ENCODE results near the gene LRMDA. TPM values are rescaled to one million over a fixed set of nuclear protein-coding genes. Genes with fewer than 3 reads are reported as not detected.
A peak's percentile ranks its signal among the peaks of the same experiment; 100 is the strongest.

LRMDA gene
- total and polyA plus RNA-seq, 2 of the 13 experiments (the other 11 are each of a cell fraction or from before 2014, with no cell fraction given): 13.4 to 22.0 TPM

- TF ChIP-seq, protein P1, sequence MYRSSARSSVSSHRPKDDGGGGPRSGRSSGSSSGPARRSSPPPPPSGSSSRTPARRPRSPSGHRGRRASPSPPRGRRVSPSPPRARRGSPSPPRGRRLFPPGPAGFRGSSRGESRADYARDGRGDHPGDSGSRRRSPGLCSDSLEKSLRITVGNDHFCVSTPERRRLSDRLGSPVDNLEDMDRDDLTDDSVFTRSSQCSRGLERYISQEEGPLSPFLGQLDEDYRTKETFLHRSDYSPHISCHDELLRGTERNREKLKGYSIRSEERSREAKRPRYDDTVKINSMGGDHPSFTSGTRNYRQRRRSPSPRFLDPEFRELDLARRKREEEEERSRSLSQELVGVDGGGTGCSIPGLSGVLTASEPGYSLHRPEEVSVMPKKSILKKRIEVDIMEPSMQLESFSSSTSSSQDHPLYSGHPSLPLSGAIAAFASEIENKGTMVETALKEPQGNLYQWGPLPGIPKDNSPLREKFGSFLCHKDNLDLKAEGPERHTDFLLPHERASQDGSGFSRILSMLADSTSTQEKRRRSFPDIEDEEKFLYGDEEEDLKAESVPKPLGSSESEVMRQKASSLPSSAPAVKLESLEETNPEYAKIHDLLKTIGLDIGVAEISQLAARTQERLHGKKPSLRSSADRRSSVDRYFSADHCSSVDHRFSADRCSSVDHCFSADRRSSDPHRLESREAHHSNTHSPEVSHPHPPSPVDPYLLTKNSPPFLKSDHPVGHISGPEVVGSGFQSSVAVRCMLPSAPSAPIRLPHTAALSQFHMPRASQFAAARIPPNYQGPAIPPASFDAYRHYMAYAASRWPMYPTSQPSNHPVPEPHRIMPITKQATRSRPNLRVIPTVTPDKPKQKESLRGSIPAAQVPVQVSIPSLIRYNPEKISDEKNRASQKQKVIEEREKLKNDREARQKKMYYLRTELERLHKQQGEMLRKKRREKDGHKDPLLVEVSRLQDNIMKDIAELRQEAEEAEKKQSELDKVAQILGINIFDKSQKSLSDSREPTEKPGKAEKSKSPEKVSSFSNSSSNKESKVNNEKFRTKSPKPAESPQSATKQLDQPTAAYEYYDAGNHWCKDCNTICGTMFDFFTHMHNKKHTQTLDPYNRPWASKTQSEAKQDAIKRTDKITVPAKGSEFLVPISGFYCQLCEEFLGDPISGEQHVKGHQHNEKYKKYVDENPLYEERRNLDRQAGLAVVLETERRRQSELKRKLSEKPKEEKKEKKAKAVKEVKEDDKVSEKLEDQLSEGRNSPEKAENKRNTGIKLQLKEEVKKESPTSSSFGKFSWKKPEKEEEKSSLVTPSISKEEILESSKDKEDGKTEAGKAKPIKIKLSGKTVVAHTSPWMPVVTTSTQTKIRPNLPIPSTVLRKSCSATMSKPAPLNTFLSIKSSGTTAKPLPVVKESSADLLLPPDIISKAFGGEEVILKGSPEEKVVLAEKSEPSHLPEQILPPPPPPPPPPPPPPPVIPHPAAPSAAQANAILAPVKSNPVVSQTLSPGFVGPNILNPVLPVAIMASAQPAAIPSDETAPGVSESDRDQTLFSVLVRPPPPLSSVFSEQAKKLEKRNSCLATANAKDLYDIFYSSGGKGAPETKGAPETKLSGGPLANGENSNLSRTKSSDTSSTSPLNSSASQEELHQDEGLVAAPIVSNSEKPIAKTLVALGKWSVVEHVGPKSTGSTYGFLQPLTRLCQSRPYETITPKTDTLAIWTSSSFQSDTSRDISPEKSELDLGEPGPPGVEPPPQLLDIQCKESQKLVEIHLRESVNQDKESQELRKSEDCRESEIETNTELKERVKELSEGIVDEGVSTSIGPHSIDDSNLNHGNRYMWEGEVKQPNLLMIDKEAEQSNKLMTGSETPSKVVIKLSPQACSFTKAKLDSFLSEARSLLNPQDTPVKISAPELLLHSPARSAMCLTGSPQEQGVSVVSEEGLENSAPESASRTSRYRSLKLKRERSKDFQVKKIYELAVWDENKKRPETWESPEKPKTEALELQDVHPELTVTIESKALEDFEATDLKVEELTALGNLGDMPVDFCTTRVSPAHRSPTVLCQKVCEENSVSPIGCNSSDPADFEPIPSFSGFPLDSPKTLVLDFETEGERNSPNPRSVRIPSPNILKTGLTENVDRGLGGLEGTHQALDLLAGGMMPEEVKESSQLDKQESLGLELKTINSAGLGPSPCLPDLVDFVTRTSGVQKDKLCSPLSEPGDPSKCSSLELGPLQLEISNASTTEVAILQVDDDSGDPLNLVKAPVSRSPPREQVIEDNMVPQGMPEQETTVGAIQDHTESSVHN (CRISPR knock-in tag; IDR thresholded peaks at IDR 0.05): 0 out of 2 replicates have a peak, but pooled peaks have one; percentile 47
- TF ChIP-seq AFF4 (CRISPR knock-in tag; IDR thresholded peaks at IDR 0.05) (no peak), EED (CRISPR knock-in tag; IDR thresholded peaks at IDR 0.05) (no peak), ZNF350 (CRISPR knock-in tag; IDR thresholded peaks at IDR 0.05; ENCODE audit: borderline replicate concordance, low read depth) (peak; percentile 26; the same call in 1 of the 2 replicates), FOXP1 (IDR thresholded peaks at IDR 0.05) (no peak), FOXP1 (CRISPR knock-in tag; IDR thresholded peaks at IDR 0.05) (0 out of 2 replicates have a peak, but pooled peaks have one; percentile 14), ZSCAN29 (CRISPR knock-in tag; conservative IDR thresholded peaks at IDR 0.05) (peak; percentile 85), CENPX (CRISPR knock-in tag; IDR thresholded peaks at IDR 0.05) (no peak), ZNF614 (CRISPR knock-in tag; IDR thresholded peaks at IDR 0.05; ENCODE audit: borderline replicate concordance) (no peak), ZNF564 (CRISPR knock-in tag; IDR thresholded peaks at IDR 0.05) (peak; percentile 100), ZNF317 (CRISPR knock-in tag; IDR thresholded peaks at IDR 0.05) (no peak)
- TF ChIP-seq, protein P2, sequence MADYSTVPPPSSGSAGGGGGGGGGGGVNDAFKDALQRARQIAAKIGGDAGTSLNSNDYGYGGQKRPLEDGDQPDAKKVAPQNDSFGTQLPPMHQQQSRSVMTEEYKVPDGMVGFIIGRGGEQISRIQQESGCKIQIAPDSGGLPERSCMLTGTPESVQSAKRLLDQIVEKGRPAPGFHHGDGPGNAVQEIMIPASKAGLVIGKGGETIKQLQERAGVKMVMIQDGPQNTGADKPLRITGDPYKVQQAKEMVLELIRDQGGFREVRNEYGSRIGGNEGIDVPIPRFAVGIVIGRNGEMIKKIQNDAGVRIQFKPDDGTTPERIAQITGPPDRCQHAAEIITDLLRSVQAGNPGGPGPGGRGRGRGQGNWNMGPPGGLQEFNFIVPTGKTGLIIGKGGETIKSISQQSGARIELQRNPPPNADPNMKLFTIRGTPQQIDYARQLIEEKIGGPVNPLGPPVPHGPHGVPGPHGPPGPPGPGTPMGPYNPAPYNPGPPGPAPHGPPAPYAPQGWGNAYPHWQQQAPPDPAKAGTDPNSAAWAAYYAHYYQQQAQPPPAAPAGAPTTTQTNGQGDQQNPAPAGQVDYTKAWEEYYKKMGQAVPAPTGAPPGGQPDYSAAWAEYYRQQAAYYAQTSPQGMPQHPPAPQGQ (CRISPR knock-in tag; IDR thresholded peaks at IDR 0.05; ENCODE audit: borderline replicate concordance): no peak
Measured at GRCh38 chr10:75404815-75405597, 26.4 kb upstream of the LRMDA start (continued).

Data from HepG2 (cell line).